ENCODE results near the gene MYO1D.

DNA sequence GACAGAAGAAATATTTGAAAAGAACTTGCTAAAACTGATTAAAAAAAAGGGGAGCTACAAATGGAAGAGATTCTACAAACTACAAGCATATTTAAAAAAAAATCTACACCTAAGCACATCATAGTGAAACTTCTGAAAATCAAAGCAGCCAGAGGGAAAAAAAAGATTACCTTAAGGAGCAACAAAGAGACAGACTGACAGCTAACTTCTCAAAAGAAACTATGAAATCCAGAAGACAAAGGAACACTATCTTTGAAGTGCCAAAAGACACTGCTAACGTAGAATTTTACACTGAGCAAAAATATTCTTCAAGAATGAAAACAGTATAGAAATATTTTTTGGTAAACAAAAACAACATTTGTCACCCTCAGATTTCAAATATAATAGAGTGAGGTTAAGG is 151.2 kb downstream of the MYO1D start:
- TF ChIP-seq, protein P1, sequence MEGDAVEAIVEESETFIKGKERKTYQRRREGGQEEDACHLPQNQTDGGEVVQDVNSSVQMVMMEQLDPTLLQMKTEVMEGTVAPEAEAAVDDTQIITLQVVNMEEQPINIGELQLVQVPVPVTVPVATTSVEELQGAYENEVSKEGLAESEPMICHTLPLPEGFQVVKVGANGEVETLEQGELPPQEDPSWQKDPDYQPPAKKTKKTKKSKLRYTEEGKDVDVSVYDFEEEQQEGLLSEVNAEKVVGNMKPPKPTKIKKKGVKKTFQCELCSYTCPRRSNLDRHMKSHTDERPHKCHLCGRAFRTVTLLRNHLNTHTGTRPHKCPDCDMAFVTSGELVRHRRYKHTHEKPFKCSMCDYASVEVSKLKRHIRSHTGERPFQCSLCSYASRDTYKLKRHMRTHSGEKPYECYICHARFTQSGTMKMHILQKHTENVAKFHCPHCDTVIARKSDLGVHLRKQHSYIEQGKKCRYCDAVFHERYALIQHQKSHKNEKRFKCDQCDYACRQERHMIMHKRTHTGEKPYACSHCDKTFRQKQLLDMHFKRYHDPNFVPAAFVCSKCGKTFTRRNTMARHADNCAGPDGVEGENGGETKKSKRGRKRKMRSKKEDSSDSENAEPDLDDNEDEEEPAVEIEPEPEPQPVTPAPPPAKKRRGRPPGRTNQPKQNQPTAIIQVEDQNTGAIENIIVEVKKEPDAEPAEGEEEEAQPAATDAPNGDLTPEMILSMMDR (conservative IDR thresholded peaks at IDR 0.05) = no peak
- no peak for TF ChIP-seq EZH2 (IDR thresholded peaks at IDR 0.05; ENCODE audit: low read depth)
